HG03439 (cell line): Measurements from ENCODE around the gene WFDC12.

Experiments used
- ATAC-seq: cut with Tn5 transposase; IDR thresholded peaks from one replicate; pipeline ENCODE4 v1.9.1; 2021; ENCODE audit warnings: mild to moderate bottlenecking, moderate library complexity; ENCODE audit not compliant: unreplicated experiment

WFDC12 gene

DNA sequence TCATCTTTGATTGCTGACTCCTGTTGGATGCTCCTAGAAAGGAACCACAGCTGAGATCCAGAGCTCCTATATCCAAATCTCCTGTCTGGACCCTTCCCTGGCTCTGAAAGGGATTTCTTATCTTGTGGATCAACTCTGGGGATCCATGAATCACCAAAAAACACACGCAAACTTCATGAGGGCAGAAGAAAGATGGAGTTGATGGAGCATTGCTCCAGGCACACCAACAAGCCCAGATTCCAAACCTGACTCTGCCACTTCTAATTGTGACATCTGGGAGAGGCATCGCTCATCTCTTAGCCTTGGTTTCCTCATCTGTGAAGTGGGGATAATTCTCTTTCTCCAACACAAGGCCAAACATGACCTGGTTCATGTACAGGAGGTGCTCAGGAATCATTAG, 30.1 kb downstream of the WFDC12 start:
- no peak for ATAC-seq

DNA sequence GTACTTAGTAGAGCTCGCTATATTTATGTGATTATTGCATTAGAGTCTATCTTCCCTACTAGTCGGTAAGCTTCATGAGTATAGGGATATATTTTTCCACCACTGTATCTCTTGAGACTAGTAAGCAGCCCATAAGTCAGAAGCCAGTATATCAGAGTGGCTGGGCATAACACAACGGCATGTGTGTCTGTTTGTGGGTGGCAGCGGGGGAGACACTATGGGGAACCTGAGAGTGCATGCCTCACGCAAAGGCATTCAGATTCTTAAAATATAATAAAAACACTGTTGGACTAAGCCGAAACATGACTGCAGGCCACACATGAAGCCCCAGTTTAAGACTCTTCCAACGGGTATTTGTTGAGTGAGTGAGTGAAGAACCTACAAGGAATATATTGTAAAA, 31.4 kb downstream of the WFDC12 start:
- no peak for ATAC-seq

DNA sequence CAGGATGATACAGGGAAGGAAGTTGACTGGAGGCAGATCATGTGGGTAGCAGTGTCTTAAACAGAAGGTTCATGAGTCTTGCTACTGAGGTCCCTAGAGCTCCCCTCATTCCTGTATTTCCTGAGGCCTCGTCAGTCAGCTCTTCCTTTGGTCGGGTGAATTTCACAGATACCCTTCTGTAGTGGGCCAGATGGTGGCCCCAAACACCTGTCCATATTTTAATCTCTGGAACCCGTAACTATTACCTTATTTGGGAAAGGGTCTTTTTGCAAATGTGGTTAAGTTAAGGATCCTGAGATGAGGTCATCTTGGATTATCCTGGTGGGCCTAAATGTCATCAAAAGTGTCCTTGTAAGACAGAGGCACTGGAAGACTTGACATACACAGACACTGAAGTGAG, 32.9 kb downstream of the WFDC12 start:
- no peak for ATAC-seq

DNA sequence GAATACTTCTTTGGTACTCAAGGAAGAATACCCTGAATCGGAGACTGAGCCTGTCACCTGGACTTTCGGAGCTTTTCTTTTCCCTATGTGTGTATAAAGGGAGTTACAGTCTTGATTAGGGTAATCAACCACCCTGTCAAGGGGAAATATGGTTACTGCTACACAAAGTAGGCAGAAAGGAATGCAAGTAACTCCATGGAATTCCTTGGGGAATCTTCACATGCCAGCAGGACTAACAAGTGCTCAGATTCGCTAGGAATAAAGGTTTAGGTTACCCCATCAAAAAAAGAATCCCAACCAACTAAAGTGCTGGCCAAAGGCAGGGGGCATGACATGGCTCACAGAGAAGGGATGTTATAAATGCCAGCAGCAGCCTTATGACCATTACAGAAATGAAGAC, 33.8 kb downstream of the WFDC12 start:
- no peak for ATAC-seq

DNA sequence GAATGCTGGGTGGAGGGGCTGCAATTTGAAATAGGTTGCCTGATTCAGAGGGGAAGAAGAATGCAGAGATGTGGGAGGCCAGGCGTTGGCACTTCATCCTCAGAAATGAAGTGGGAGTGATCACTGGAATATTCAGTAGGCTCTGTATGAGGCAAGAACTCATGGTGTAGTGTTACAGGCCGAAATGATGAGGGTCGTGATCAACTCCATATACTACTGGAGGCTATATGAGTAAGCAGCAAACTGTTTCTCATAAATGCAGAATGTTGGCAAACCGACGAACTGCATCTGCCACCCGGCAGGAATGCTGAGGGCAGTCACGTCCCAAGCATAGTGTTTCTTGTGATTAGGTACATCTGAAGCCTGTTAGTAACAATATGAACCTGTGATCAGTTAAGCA, 36.0 kb downstream of the WFDC12 start:
- ATAC-seq: no peak

DNA sequence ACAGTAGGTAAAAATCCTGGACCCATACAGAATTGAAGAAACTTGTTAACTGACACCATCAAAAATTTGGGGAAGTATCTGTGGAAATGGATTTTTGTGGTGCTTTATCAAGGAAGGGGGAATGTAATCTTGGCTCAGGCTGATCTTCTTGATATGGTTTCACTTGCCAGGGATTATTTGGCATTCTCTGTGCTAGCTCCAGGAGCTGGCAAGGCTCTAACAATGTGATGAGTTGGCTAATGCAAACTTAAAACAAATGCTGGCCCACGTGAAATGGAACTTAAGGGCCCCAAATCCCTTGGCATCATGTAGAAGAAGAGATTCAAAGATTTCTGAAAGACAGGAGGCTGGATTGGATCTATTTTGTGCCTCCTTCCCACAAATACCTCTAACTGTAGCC, 36.5 kb downstream of the WFDC12 start:
- no peak for ATAC-seq

DNA sequence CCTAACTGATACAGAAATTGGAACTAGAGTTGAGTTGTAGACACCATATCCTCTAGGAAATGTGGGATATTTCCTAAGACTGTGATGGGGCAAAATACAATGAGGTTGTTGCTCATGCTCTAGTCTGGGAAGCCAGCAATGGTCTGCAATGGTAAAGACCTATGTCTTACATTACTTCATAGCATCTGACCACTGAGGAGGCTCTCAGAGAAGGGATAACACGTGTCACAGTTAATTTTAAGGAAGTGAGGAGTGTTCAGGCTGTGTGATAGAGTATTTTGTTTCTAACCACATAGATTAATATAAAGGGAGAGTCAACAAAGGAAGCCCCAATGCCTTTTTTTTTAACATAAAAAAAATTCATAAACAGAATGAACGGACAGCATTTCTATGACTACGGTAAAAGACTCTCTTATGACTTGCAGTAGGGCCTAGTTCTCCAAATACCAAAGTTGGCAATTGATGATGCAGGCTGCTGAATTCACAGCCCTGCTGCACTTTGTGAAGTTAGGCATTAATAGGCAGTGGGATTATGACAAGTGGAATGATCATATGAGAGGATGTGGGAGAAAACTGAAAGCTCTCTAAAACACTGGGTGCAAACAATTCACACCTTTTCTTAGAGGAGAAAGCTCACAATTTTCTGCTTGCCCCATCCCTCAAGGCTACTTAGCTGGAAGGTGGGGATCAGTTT, 37.0 kb downstream of the WFDC12 start:
- ATAC-seq: no peak

DNA sequence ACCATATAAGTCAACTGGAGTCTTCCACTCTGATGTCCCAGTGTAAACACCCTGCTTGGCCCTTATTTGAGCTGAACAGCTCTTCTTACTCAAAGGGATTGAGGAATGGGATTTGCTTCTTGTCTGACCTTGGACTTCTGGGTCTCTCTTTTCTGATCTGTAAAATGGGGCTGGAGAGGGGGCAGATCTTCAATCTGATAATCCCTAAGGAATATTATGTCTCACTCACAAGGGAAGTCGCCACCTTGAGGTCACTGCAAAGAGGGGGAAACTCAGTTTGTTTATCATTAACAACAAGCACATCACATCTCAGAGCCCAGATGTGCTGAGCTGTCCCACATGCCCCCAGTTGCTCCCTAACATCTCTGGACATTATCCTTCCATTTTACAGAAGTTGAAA, 38.4 kb downstream of the WFDC12 start:
- ATAC-seq: no peak

DNA sequence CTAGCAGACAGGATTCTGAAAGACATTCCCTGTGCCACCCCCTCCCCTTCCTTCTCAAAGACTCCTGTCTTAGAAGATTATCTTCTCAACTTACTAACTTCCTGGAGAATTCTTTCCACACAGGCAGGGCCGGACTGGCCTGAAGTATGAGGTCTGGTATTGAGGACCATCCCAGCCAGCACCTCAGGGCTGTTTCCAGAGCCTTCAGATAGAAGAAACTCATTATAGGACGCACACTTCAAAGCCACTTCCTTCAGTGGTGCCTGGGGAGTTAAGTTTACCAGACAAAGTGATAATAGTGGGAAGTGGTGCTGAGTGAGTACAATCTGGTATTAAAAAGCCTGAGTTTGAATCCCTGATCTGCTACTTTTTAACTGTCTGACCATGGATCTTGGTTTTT, 39.0 kb downstream of the WFDC12 start:
- no peak for ATAC-seq

DNA sequence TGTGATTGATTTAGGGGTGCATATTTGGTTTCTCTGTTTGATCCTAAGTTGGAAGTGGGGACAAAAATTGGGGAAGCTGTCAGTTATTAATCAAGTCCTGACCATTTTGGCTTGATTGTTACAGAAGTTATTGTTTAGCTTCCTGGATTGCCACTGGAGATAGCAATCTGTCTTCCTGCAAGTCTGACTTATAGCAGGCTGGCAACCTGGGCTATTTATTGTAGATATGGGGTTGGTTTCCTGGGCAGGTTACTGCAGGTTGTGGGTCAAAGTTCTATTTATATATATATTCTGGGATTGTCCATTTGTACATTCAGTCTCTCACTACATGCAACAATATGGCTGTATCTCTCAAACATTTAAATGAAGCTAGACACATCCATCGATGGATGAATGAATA, 41.1 kb downstream of the WFDC12 start:
- no peak for ATAC-seq

DNA sequence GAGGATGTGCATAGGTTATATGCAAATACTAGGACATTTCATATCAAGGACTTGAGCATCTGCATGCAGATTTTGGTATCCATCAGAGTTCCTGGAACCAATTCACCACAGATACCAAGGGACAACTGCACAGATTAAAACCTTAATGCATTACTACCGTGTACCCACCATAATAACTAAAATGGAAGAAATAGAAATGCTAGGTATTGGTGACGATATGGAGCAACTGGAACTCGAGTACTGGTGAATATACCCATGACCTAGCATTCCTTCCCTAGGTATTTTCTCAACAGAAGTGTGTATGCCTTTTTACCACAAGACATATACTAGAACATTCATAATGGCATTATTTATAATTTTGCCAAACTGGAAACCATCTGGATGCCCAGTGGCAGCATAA, 41.8 kb downstream of the WFDC12 start:
- no peak for ATAC-seq

DNA sequence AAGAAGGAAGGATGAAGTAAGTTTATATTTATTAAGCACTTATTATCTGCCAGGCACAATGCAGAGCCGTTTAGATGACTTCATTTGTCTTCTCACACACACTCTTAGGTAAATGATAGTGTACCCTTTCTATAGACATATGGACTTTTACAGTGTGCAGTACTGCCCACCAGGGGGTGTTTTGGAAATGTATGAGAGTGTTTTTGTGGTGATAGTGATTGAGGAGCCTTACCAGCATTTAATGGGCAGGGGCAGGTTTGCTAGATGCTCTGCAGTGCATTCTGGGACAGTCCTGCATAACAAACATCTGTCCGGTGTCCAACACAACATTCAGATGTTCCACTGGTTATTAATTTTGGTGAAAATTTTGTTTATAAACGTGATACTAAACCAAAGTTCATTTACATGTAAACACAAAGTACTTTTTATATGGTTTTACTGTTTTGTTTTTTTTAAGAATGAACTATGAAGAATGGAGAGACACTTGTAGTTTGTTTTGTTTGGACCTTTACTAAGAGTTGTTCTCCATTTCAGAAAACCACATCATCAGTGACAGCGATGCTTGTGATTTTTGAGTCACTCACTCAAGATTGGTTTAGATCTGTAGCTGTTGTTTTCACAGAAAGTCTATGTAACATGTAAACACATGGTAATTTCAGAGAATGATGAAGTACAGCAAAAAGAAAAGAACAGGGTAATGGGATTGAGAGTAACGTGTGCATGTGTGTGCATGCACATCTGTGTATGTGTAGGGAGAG, 43.2 kb downstream of the WFDC12 start:
- no peak for ATAC-seq

DNA sequence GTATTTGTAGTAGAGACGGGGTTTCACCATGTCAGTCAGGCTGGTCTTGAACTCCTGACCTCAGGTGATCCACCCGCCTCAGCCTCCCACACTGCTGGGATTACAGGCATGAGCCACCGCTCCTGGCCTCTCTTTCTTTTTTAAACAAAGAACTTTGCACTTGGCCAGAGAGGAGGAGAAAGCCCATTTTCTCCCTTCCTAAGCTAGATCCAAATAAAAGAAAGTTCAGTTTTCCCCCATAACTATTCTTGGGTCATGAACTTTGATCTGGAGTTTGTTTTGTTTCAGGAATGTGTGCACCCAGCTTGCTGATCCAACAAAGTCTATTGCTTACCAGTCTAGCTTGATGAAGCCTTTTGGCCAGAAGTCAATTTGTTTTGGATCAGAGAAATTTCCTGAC, 46.7 kb downstream of the WFDC12 start:
- ATAC-seq: no peak
